ENCODE results near the gene PPARGC1A.

Gene PPARGC1A, protein sequence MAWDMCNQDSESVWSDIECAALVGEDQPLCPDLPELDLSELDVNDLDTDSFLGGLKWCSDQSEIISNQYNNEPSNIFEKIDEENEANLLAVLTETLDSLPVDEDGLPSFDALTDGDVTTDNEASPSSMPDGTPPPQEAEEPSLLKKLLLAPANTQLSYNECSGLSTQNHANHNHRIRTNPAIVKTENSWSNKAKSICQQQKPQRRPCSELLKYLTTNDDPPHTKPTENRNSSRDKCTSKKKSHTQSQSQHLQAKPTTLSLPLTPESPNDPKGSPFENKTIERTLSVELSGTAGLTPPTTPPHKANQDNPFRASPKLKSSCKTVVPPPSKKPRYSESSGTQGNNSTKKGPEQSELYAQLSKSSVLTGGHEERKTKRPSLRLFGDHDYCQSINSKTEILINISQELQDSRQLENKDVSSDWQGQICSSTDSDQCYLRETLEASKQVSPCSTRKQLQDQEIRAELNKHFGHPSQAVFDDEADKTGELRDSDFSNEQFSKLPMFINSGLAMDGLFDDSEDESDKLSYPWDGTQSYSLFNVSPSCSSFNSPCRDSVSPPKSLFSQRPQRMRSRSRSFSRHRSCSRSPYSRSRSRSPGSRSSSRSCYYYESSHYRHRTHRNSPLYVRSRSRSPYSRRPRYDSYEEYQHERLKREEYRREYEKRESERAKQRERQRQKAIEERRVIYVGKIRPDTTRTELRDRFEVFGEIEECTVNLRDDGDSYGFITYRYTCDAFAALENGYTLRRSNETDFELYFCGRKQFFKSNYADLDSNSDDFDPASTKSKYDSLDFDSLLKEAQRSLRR

GRCh38 chr4:23889814-23890341 lies at the start of gene PPARGC1A:
PPARGC1A (minus strand) TSS chr4:23890047; CDS start chr4:23889957, 90 bp downstream.
- DNase-seq (ENCODE audit: low spot score), result peak; percentile 22

- no peak for DNase-seq (ENCODE audit: low spot score)
These were observed 48.9 kb upstream of the PPARGC1A start for GRCh38 chr4:23938796-23939195.

- peak; percentile 41 for DNase-seq (ENCODE audit: low spot score)
These were observed 47.3 kb upstream of the PPARGC1A start for GRCh38 chr4:23937173-23937572.

- peak; percentile 94 for DNase-seq (ENCODE audit: low spot score)
These were observed 45.1 kb upstream of the PPARGC1A start for GRCh38 chr4:23934915-23935314.

DNA sequence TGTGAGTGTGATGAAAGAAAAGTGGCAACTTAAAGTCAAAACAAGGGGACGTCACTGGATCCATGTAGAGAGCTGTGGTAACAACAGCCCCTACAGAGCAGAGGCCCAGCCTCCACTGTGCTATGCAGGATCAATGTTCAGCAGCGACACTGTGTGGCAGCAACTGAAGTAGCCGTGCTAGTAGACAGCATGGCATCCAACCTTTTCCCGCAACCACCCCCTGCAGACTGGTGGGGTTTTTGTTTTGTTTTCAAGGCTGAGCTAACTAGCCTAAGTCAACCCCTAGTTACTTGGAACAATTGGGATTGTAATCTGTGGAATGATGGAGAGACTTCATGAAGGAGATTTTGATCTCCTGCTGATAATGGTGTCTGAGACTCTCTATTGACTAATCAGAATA lies 44.4 kb upstream of the PPARGC1A start:
- no peak for DNase-seq (ENCODE audit: low spot score)

- peak; percentile 18 for DNase-seq (ENCODE audit: low spot score)
These were observed 43.1 kb upstream of the PPARGC1A start for GRCh38 chr4:23932901-23933308.

GRCh38 chr4:23932186-23932585 lies 42.3 kb upstream of the PPARGC1A start:
- DNase-seq (ENCODE audit: low spot score), result no peak

- no peak for DNase-seq (ENCODE audit: low spot score)
These were observed 41.6 kb upstream of the PPARGC1A start for GRCh38 chr4:23931489-23931830.

DNA sequence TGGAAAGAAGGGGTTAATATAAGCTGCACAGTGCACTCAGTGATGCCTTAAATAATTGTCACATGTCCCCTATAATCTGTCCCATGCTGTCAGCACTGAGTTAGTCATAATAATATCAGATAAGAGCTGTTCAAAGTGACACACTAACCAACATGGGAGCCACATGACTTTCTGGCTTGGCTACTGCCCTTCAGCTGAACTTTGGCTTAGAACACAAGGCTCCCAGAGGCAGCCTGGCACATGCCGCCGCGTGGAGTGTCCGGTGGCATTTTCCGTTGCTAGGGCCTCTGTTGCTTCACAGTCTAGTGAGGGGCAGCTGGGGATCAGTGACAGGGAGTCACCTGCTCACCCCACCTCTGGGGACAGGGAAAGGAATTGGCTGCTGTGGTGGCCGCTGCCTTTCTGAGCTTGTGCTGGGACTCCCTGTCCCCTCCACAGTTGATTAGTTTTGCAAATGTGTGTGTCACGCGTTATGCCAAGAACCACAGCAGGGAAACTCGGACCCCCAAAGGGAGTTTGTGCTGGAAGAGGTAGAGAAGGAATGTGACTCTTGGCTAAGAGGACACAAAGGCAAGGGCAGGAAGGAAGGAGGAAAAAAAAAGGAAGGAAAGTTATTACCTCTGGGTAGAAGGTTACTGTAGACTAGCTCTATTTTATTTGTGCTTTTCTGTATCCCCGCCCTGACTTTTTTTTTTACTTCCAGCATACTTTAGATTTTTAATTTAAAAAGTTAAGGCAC lies 41.1 kb upstream of the PPARGC1A start:
- DNase-seq (ENCODE audit: low spot score), result peak; percentile 42

DNA sequence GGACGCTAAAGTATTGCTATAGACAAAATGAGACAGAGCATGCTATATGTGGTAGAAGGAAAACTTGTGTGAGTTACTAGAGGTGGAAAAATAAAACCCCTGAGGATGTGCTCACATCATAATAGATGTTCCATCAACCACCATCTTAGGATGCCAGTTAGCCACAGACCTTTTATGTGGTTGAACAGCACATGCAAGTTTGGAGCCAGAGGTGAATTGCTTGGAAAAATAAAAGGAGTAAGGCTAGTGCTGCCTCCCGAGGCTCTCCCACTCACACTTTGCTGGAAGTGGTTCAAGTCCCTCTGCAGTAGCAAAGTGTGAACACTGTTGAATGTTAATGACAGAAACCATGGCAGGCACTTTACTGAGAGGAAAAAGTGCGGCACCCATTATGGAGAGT lies 39.4 kb upstream of the PPARGC1A start:
- DNase-seq (ENCODE audit: low spot score), result no peak

DNA sequence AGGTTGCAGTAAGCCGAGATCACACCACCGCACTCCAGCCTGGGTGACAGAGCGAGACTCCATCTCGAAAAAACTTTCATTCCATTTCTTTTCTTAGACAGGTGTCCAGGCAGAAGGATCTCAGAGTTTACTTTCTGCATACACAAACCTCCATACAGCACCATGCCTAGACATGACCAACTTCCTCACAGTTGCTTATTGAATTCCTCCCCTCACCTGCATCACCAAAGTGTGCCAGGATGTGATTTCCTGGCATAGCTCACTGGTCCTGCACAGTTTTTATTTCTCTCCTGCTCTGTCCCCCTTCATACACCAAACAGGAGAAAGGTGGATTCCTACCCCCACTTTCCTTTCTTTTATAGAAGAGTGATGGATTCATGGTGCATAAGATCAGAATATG lies 34.7 kb upstream of the PPARGC1A start:
- DNase-seq (ENCODE audit: low spot score), result no peak

DNA sequence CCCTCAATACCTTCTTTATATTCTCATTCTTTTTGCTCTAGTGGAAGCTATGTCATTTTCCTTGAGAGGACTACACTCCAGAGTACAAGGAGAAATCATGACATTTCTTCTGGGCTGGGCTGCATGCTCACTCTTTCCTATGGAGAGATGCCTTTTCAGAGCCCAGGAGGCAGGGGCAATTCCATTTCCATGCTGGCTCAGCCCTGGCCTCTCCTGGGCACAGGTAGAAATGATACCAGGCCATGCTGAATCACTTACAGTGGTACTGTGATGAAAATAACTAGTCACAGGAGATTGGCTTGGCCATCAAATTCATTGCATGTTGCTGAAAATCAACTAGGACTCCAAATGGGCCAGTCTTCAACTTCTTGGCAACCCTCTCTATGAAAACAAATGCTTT lies 34.0 kb upstream of the PPARGC1A start:
- DNase-seq (ENCODE audit: low spot score), result no peak

- DNase-seq (ENCODE audit: low spot score), result no peak
These were observed 33.3 kb upstream of the PPARGC1A start for GRCh38 chr4:23923141-23923540.

GRCh38 chr4:23922541-23923111 lies 32.8 kb upstream of the PPARGC1A start:
- no peak for DNase-seq (ENCODE audit: low spot score)

DNA sequence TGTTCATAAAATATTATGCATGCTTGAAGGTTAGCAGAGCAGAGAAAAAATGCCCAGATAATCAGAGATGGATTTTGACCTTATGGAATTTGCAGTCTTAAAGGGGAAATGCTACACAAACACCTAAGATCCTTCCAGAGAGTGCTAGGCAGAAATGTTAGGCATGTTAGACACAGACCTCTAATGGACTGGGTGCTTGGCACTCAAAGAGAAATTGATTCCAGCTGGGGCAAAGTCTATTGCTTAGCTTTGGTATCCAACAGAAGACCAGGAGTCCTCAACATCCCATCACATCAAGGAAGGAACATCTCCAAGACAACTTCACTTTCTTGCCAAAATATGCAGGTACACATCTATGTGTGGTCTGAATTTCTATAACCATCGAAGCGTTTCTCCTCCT lies 32.2 kb upstream of the PPARGC1A start:
- no peak for DNase-seq (ENCODE audit: low spot score)

DNA sequence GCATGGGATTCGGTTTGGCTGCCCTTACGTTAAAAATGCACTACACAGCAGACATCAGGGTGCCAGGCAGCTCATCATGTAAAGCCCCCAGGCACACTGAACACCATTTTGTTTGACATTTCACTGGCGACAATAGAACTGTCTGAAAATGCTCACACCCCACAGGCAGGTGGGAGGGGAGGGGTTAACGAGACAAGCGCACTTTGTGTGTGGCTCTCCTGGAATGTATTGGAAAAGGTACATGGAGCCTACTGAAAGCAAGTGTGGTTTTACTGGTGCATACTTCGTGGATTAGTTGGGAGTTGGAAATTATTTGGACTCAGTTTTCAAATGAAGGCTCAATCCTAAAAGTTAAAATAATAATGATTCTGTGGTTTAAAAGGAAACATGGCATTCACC lies 31.6 kb upstream of the PPARGC1A start:
- no peak for DNase-seq (ENCODE audit: low spot score)

DNA sequence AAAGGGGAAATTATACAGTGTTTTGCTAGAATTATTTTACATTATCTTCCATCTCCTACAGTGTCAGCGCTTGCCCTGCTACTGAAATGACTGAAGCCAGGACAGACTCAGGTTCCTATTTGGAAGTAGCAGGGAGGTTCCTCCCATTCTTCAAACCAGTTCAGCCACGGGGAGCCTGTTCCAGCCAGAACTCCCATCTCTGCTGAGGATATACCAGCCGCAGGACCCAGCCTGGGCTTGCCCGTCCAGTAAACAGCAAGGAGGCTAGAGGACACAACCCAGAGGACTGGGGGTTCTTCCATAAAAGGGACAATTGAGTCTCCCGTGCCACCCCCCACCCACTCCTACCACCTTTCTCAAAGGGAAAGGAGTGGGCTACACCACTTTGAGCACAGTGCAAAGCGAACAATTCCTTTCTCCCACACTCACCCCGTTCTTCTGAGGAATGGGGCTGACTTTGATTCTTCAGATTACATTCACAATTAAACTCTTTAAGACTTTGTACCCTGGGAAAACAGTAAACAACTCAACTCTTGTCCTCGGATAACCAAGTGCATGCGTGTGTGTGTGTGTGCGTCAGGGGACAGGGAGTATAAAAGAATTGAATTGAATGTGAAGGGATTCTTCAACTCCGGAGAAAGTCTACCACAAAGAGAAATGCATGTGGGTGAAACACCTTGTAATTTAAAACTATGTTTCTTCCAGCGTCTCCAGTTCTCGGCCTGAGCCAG lies 31.0 kb upstream of the PPARGC1A start:
- DNase-seq (ENCODE audit: low spot score), result no peak

- DNase-seq (ENCODE audit: low spot score), result no peak
These were observed 30.4 kb upstream of the PPARGC1A start for GRCh38 chr4:23920296-23920695.

DNA sequence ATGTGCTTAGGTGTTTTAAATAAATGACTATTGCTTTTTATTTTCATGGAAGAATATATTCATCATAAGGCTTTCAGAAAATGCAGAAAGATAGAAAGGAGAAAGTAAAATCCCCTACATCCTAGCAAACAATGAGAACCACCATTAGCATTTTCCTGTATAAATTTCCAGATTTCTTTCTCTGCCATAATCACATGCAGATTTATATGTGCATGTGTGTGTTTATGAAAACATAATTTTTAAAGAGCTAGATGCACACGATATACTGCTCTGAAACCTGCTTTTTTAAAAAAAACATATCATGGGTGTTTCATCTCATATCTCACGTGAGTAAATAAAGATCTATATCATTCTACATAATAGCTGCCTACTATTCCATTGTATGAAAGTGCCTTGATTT lies 26.4 kb upstream of the PPARGC1A start:
- DNase-seq (ENCODE audit: low spot score), result no peak

GRCh38 chr4:23915459-23916132 lies 25.7 kb upstream of the PPARGC1A start:
- DNase-seq (ENCODE audit: low spot score), result no peak
